Psoas muscle (tissue), 8 donors: Measurements from ENCODE around the gene CABLES1. TPM values are rescaled to one million over a fixed set of nuclear protein-coding genes. Genes with fewer than 3 reads are reported as not detected.

Experiments used
- ATAC-seq, 4 donors: fragments of 200-7000 bp; cut with Tn5 transposase; one replicate each; pipeline ENCODE4 v1.9.1; 2020; ENCODE audit warnings: moderate library complexity in 3 of 4, mild to moderate bottlenecking in 2 of 4
- DNase-seq, 2 donors: peaks; one replicate each; pipeline ENCODE4 v3.0.0-alpha.2; 2020
- H3K27ac ChIP-seq: fragments of 200-600 bp; one replicate; pipeline ENCODE4 v1.8.0; 2022
- H3K27me3 ChIP-seq, 3 donors: fragments of 200-600 bp in 1 of 3; one replicate each; pipeline versions ENCODE4 v1.6.1 to v1.8.0; 2013 to 2022; ENCODE audit warnings: low read length in 2 of 3, mild to moderate bottlenecking in 2 of 3, moderate library complexity in 1 of 3; ENCODE audit not compliant: insufficient read depth in 3 of 3
- H3K36me3 ChIP-seq, 2 donors: fragments of 200-600 bp in 1 of 2; one replicate each; pipeline versions ENCODE4 v1.6.1 to v1.8.0; 2013 to 2022; ENCODE audit warnings: low read depth in 1 of 2, mild to moderate bottlenecking in 1 of 2, moderate library complexity in 1 of 2; ENCODE audit not compliant: insufficient read depth in 1 of 2
- H3K4me1 ChIP-seq: fragments of 200-600 bp; one replicate; pipeline ENCODE4 v1.8.0; 2022
- H3K4me3 ChIP-seq: fragments of 200-600 bp; one replicate; pipeline ENCODE4 v1.8.0; 2022; ENCODE audit warnings: mild to moderate bottlenecking
- H3K9me3 ChIP-seq: fragments of 200-600 bp; one replicate; pipeline ENCODE4 v1.8.0; 2022
- CTCF ChIP-seq: fragments of 200-600 bp; IDR thresholded peaks from one replicate; pipeline ENCODE4 v1.8.0; 2022; ENCODE audit warnings: antibody characterized with exemption
- WGBS, 3 donors: extraction: QIAGEN DNeasy Blood & Tissue Kit; methylation state at CpG; one replicate each; pipeline versions ENCODE4 v1.1.6 to v1.1.7; 2013; 5-methylcytosine and 5-hydroxymethylcytosine counted together
- intact Hi-C, 2 donors: fragments of 100-400 bp; cut with DNase I; formaldehyde crosslinking; loops; one replicate each; pipeline versions ENCODE4 v1.11.0 to v1.14.2; 2022
- polyA plus RNA-seq, 3 donors: library from polyadenylated mRNA; stranded (reverse); fragments of 200-250 nt; gene quantifications; one replicate each; pipeline ENCODE4 v1.2.3, GENCODE V29; 2013
- total RNA-seq, 4 donors: library from RNA; stranded (reverse); fragmentation: NEBNext Ultra II Directional in 2 of 4; extraction: Animal tissue kit (Norgen Biotek cat#: 25700) in 2 of 4; gene quantifications; one replicate each; pipeline versions ENCODE4 v1.2.1 to v1.2.4, GENCODE V29; 2021 to 2023
- donor health status: healthy with polysubstance abuse.
- donor health status: DM: no; HTN: no; CAD: no; lungs with moderate emphysema.
- donor health status: Bipolar disorder and iron deficiency.
- donor health status: healthy.
- donor health status: DM: yes; HTN: yes; CAD: no.
- donor health status: DM: no; HTN: no; CAD: no.
- donor health status: DM: no; HTN: no; CAD: no.
- donor health status: DM: yes; HTN: yes; CAD: no.

The CABLES1 gene
- total and polyA plus RNA-seq, 7 donors = 0.42 to 1.5 (median 0.98) TPM

- Histone ChIP-seq H3K4me3 (no peak overlapping the region), H3K27ac (no peak overlapping the region), H3K4me1 (no peaks in the 10 kb centered on the region), H3K27me3 (peaks cover 0 to 6% (median 2%) of the 10 kb centered on the region in 3 donors), H3K36me3 (no peaks in the 10 kb centered on the region), H3K9me3 (no peaks in the 10 kb centered on the region)
- intact Hi-C loops = no loop called here
- ATAC-seq = no peak
- TF ChIP-seq CTCF = no peak
- no peak for DNase-seq
- 83 to 85% (median 85%) methylated on average over 6 of the region's 6 CpGs for WGBS, 3 donors
These were observed 21.7 kb upstream of the CABLES1 start for GRCh38 chr18:23113576-23113975.

GRCh38 chr18:23114171-23114881 is 21.0 kb upstream of the CABLES1 start:
- H3K9me3 ChIP-seq = no peaks in the 10 kb centered on the region
- TF ChIP-seq CTCF = no peak
- H3K36me3 ChIP-seq = no peaks in the 10 kb centered on the region
- H3K4me3 ChIP-seq = no peak overlapping the region
- H3K27ac ChIP-seq = no peak overlapping the region
- DNase-seq (no peak), ATAC-seq (no peak)
- no peaks in the 10 kb centered on the region for H3K4me1 ChIP-seq
- H3K27me3 ChIP-seq = peaks cover 0 to 7% (median 0%) of the 10 kb centered on the region in 3 donors
- intact Hi-C loops = no loop called here
- WGBS, 3 donors = 9 to 11% (median 10%) methylated on average over 10 of the region's 10 CpGs

GRCh38 chr18:23114911-23115310 is 20.4 kb upstream of the CABLES1 start:
- DNase-seq (no peak), ATAC-seq (no peak)
- TF ChIP-seq CTCF = no peak
- 30 to 37% (median 34%) methylated on average over 5 of the region's 5 CpGs for WGBS, 3 donors
- intact Hi-C loops = no loop called here
- Histone ChIP-seq H3K4me3 (no peak overlapping the region), H3K36me3 (no peaks in the 10 kb centered on the region), H3K27ac (no peak overlapping the region), H3K9me3 (no peaks in the 10 kb centered on the region), H3K27me3 (peaks cover 0 to 7% (median 0%) of the 10 kb centered on the region in 3 donors), H3K4me1 (no peaks in the 10 kb centered on the region)

GRCh38 chr18:23115683-23116096 is 19.6 kb upstream of the CABLES1 start:
- no peak for DNase-seq
- Histone ChIP-seq H3K36me3 (no peaks in the 10 kb centered on the region), H3K27ac (no peak overlapping the region), H3K4me3 (no peak overlapping the region), H3K9me3 (no peaks in the 10 kb centered on the region), H3K4me1 (no peaks in the 10 kb centered on the region), H3K27me3 (peaks cover 0 to 7% (median 0%) of the 10 kb centered on the region in 3 donors)
- peak in 1 of 4 donors; percentile 44 for ATAC-seq
- 28 to 40% (median 32%) methylated on average over 5 of the region's 5 CpGs for WGBS, 3 donors
- intact Hi-C loops = no loop called here
- no peak for TF ChIP-seq CTCF

- no peak overlapping the region for H3K27ac ChIP-seq
- H3K36me3 ChIP-seq = no peaks in the 10 kb centered on the region
- H3K27me3 ChIP-seq = peaks cover 0 to 7% (median 0%) of the 10 kb centered on the region in 3 donors
- no peak for TF ChIP-seq CTCF
- no peaks in the 10 kb centered on the region for H3K4me1 ChIP-seq
- DNase-seq = no peak
- WGBS, 3 donors = 94 to 95% (median 94%) methylated on average over 8 of the region's 8 CpGs
- no peak for ATAC-seq
- intact Hi-C loops = loop anchor here in 1 of 2 donors (10.0 kb wide), 1 partner anchor 264 kb away; no protein-coding TSS in a partner anchor
- H3K4me3 ChIP-seq = no peak overlapping the region
- H3K9me3 ChIP-seq = no peaks in the 10 kb centered on the region
These were observed 14.2 kb upstream of the CABLES1 start for GRCh38 chr18:23121133-23121532.
